Muscle layer of duodenum (tissue), 2 donors: ENCODE data around the gene PACS2.

Source experiments
- H3K27ac ChIP-seq: one replicate; pipeline ENCODE4 v1.7.0; 2013; ENCODE audit warnings: mild to moderate bottlenecking, low read length
- H3K27me3 ChIP-seq: one replicate; pipeline ENCODE4 v1.7.0; 2013; ENCODE audit warnings: low read depth, mild to moderate bottlenecking, control low read depth, low read length
- H3K36me3 ChIP-seq, 2 donors: one replicate each; pipeline ENCODE4 v1.7.0; 2013; ENCODE audit warnings: low read length in 2 of 2, control low read depth in 1 of 2, mild to moderate bottlenecking in 1 of 2; ENCODE audit not compliant: insufficient read depth in 2 of 2, control insufficient read depth in 1 of 2
- H3K4me1 ChIP-seq, 2 donors: one replicate each; pipeline ENCODE4 v1.7.0; 2013; ENCODE audit warnings: low read length in 2 of 2, mild to moderate bottlenecking in 2 of 2, control low read depth in 1 of 2, moderate library complexity in 1 of 2; ENCODE audit not compliant: insufficient read depth in 2 of 2, control insufficient read depth in 1 of 2
- H3K4me3 ChIP-seq, 2 donors: one replicate each; pipeline ENCODE4 v1.7.0; 2013; ENCODE audit warnings: low read length in 2 of 2, low read depth in 1 of 2, mild to moderate bottlenecking in 1 of 2
- H3K9me3 ChIP-seq, 2 donors: one replicate each; pipeline ENCODE4 v1.7.0; 2013; ENCODE audit warnings: low read length in 2 of 2, control low read depth in 1 of 2, mild to moderate bottlenecking in 1 of 2; ENCODE audit not compliant: control insufficient read depth in 1 of 2
- donor health status: healthy.

Gene PACS2

DNA sequence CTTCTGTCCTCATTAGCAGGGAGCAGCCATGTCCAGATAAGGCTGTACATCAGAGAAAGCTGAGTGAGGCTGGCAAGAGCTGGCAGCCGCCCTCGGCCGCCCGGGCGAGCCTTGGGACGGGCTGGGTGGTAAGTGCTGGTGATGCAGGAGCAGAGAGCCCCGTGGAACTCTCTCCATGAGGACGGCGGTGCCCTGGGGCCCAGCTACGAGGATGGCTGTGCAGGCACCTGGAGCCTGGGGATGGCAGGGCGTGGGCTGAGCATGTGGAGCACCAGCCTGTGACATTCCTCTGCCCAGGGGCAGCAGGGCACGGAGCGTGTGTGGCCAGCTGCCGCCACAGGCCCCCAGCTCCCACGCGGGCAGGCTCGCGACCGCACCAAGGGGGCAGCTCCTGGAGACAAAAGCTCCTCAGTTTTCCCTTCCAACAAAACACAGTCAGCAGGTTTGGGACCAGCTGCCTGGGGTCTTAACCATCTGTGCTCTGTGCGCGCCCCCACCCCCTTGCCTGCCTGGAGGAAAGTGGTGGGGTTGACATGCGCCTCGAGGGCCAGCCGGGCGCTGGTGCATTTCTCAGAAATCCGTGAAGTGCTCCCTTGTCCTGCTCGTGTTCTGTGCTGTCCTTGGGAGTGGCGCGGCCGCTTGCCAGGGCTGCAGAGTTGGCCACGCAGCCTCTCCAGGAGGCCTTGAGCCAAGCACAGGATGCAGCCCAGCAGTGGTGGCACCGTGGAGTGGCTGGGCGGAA is 21.4 kb downstream of the PACS2 start:
- Histone ChIP-seq H3K9me3 (no peaks in the 10 kb centered on the region), H3K4me1 (peaks cover 0 to 20% of the 10 kb centered on the region in 2 donors), H3K27me3 (no peaks in the 10 kb centered on the region), H3K27ac (no peak overlapping the region), H3K4me3 (no peak overlapping the region), H3K36me3 (no peaks in the 10 kb centered on the region)

DNA sequence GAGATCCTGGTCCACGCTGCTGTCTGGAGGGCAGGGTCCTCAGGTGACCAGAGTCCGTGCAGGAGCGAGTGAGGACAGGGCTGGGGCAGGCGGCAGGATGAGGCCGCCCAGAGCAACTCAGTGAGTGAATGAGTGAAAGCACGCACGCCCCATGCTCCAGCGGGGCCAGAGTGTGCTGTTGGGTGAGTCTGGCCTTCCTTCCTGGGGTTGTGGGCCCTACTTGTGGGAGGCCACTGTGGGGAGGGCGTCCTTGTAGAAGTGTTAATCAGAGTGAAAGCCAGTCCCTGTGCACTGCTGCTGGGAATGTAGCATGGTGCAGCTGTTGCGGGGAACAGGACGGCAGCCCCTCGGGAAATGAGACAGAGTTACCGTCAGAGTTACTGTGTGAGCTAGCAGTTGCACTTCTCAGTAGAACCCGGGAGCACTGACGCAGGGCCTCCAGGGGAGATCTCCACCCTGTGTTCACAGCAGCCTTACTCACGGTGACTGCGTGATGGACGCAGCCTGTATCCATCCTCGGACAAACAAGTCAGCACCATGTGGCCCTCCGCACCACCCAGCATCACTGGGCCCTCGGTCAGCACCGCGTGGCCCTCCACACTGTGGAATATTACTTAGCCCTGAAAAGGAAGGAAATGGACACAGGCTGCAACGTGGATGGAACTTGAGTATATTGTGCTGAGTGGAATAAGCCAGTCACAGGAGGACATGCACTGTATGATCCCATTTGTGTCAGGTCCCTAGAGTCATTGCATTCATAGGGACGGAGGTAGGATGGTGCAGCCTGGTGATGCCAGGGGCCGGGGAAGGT is 22.1 kb downstream of the PACS2 start:
- Histone ChIP-seq H3K27me3 (no peaks in the 10 kb centered on the region), H3K36me3 (no peaks in the 10 kb centered on the region), H3K4me3 (no peak overlapping the region), H3K27ac (no peak overlapping the region), H3K9me3 (no peaks in the 10 kb centered on the region), H3K4me1 (peaks cover 0 to 23% of the 10 kb centered on the region in 2 donors)

DNA sequence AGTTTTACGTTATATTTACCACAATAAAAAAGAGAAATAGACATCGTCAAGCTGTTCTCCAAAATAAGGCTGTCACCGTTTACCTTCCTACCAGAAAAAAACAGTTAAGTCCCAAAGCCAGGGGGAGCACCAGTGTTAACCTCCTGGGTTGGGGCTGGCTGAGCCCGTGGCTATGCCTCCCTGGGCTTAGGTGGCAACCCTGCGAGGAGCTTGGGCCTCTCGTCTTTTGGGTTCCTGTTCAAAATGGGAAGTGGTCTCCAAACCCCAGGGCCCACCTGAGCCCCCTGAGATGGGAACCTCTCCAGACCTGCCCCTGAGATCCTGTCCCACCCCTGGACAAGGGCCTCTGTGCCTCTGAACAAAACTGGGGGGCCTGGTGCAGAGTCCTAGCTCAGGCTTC is 22.9 kb downstream of the PACS2 start:
- Histone ChIP-seq H3K9me3 (no peaks in the 10 kb centered on the region), H3K27me3 (no peaks in the 10 kb centered on the region), H3K4me1 (peaks cover 0 to 29% of the 10 kb centered on the region in 2 donors), H3K36me3 (no peaks in the 10 kb centered on the region), H3K27ac (no peak overlapping the region), H3K4me3 (no peak overlapping the region)

DNA sequence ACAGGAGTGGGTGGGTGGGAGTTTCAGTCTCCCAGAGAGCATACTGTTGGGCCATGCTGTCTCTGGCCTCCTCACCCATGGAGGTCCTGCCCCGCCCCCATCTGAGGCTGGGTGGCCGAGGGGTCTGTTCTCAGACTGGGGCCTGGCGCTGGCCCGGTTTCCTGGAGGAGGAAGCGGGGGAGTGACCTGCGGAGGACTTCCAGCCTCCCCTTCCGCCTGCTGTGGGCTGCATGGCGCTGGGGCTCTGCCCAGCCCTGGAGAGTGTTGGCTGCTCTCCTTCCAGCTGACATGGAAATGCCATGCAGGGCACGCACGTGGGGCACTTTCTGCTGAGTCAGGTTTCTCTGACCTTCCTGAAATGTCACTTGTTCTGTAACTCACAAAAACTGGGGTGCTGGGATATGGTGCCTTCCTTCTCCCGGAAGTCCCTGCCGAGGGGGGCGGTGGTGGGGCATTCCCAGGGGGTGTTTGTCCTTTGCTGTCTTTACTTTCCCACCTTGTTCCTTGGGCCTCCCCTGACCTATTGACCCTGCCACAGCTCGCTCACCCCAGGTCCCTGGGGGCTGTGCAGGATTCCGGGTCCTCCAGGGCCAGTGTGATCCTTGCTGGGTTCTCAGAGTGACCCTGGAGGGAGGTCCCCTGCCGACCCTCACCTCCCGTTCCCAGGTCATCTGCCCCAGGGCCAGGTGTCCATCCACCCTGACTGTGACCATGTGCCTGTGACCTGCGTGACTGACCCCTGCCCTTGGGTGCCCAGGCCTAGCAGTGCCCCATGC is 23.6 kb downstream of the PACS2 start:
- Histone ChIP-seq H3K27ac (no peak overlapping the region), H3K27me3 (no peaks in the 10 kb centered on the region), H3K4me3 (no peak overlapping the region), H3K4me1 (peaks cover 0 to 32% of the 10 kb centered on the region in 2 donors), H3K9me3 (no peaks in the 10 kb centered on the region), H3K36me3 (no peaks in the 10 kb centered on the region)

DNA sequence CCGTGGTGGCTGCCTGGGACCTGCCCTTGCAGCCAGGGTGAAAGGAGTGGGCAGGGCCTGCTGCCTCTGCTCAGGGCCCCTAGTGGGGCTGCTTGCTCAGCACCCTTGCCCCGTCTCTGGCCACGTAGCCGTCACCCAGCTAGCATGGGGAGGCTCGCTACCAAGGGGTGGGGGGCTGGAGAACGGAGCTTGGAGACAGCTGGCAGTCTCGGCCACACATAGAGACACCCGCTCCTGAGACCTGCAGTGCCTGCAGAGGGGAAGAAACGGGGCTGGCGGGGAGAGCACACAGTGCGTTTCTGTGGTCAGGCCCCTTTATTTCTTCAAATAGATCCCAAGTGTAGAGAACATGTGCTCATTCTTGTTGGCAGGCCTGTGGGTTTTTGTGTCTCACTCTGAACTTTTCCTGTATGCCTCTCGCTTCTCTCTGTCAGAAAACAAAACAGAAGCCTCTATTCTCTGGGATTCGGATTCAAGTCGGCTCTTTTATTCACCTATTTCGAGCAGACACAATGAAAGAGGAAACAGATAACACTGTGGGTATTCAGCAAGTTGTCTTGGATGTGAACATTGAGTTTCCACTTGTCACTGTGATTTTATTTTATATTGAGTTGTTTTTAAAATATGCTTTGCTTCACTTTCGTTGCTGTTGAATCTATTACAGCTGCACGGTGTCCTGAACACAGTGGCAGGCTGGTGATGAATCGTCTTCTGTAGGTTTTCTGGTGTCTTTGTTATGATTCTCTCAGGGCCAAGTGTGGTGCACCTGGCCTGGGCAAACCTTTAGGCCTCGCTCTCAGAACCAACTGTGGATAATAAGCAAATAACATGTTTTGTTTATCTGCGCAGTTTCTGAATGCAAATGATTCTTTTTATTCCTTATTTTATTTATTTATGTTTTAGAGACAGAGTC is 26.5 kb downstream of the PACS2 start:
- Histone ChIP-seq H3K4me3 (no peak overlapping the region), H3K4me1 (peaks cover 0 to 33% of the 10 kb centered on the region in 2 donors), H3K27ac (peak overlapping the region; percentile 31), H3K9me3 (no peaks in the 10 kb centered on the region), H3K27me3 (no peaks in the 10 kb centered on the region), H3K36me3 (no peaks in the 10 kb centered on the region)

DNA sequence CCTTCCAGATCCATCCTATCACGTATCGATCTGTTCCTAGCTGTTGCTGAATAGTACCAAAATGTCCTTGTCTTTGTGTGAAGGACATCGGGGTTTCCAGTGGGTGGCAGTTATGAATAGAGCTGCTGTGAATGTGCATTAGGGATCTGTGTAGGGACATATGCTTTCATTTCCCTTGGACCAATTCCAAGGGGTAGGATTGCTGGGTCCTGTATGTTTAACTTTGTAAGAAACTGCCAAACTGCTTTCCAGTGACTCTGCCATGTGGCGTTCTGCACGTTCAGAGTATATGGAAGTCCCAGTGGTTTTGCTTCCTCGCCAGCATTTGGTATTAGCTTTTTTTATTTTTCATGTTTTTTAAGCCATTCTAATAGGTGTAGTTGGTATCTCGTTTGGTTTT is 28.6 kb downstream of the PACS2 start:
- Histone ChIP-seq H3K27me3 (no peaks in the 10 kb centered on the region), H3K4me1 (peaks cover 0 to 23% of the 10 kb centered on the region in 2 donors), H3K9me3 (no peaks in the 10 kb centered on the region), H3K4me3 (no peak overlapping the region), H3K36me3 (no peaks in the 10 kb centered on the region), H3K27ac (no peak overlapping the region)

DNA sequence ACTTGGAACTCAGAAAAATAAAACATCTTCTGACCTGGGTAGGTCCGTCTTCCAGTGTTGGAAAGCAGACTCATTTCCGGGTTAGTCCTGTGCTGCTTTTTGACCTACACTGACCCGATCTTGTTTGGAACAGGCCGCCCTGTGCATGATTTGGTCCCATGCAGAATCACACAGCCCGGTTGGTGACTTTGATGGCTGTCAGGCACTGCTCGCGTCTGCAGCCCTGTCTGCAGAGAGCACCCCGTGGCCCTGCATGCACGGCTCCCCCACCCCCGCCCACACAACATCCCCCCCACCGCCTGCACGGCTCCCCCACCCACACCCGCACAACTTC is 31.6 kb downstream of the PACS2 start:
- Histone ChIP-seq H3K4me1 (peaks cover 0 to 11% of the 10 kb centered on the region in 2 donors), H3K4me3 (no peak overlapping the region), H3K27ac (no peak overlapping the region), H3K27me3 (no peaks in the 10 kb centered on the region), H3K36me3 (peaks cover 0 to 5% of the 10 kb centered on the region in 2 donors), H3K9me3 (no peaks in the 10 kb centered on the region)

DNA sequence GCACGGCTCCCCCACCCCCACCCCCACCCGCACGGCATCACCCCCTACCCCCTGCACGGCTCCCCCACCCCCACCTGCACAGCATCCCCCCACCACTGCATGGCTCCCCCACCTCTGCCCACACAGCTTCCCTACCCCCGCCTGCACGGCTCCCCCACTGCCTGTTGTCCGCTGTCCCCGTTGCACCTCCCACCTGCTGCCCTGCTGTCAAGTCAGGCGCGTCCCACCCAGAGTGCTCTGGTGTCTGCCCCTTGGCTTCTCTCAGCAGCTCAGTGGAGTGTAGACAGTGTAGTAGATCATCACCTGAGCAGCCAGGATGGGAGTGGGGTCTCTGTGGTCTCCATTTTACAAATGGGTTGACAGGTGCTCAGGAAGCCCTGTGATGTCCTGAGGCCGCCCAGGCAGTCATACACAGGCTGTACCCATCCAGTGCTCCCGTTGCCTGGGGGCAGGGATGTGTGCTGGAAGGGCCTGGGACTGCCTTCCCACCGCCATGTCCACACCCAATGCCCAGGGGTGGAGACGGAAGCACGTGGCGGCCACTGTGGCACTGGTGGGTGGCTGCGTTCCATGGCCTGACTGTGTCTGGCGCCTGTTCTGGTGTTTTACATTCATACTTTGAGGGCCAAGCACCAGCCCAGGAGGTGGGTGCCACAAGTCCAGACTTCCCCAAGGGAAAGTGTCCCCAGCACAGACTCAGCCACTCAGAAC is 32.5 kb downstream of the PACS2 start:
- Histone ChIP-seq H3K27me3 (no peaks in the 10 kb centered on the region), H3K4me3 (no peak overlapping the region), H3K36me3 (peaks cover 0 to 5% of the 10 kb centered on the region in 2 donors), H3K4me1 (peaks cover 0 to 9% of the 10 kb centered on the region in 2 donors), H3K9me3 (no peaks in the 10 kb centered on the region), H3K27ac (no peak overlapping the region)

DNA sequence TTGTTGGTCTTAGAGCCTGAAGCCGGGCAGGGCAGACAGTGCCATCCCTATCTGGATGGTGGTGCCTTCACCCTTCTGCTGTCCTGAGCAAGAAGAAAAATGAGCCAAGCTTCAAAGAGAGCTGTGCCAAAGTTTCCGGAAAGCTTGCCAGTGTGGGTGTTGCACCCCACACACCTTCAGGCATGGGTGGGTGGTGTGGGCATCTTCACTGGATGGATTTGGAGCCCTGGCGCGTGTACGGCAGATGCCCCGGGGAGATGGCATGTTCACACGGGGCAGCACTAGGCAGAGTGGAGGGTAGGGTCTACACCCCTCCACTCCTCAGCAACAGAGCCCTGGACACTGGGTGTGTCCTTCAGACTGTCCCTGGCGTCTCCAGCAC is 33.0 kb downstream of the PACS2 start:
- Histone ChIP-seq H3K27me3 (no peaks in the 10 kb centered on the region), H3K27ac (no peak overlapping the region), H3K9me3 (no peaks in the 10 kb centered on the region), H3K4me3 (no peak overlapping the region), H3K36me3 (peaks cover 0 to 5% of the 10 kb centered on the region in 2 donors), H3K4me1 (peaks cover 0 to 9% of the 10 kb centered on the region in 2 donors)

DNA sequence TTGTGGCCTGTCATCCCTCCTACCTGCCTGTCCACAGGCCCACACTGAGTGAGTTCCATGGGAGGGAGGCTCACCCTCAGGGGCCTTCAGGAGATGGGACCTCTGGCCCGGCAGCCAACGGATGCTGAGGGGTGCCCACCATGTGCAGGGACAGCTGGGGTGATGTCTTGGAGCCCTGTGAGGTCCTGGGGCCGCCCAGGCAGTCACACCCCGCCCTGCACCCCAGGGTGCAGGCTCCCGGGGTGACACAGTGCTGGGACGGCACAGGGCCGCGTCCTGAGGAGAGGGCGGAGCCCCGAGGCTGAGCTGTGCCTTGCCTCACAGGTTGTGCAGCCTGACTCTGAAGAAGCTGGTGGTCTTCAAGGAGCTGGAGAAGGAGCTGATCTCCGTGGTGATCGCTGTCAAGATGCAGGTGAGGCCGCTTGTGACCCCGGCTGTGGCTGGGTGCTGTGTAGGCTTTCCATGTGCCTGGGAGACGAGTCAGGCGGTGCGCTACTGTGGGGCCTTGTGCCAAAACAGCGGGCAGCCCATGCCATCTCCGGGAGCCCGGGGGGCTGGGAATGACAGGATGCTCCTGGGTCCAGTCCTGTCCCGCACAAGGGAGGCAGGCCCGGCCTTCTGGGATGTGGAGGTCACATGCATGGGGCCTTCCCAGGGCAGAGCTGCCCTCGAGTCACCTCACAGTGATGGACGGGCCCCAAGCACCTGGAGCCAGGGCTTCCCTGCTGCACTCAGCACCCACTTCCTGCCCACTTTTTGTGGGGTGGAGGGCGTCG is 33.8 kb downstream of the PACS2 start:
- Histone ChIP-seq H3K36me3 (peaks cover 0 to 5% of the 10 kb centered on the region in 2 donors), H3K9me3 (no peaks in the 10 kb centered on the region), H3K4me1 (peaks cover 0 to 4% of the 10 kb centered on the region in 2 donors), H3K27ac (no peak overlapping the region), H3K4me3 (no peak overlapping the region), H3K27me3 (no peaks in the 10 kb centered on the region)
